Glomerular visceral epithelial cell (primary cell): ENCODE data around the gene ADAMTS17.
"Not testable (repeated sequence)": the region's sequence is repeated elsewhere in the genome, so short reads cannot be mapped to it uniquely, and the experiment has no call there.

Source experiments
- DNase-seq: peaks from one replicate; pipeline ENCODE4 v3.0.0-alpha.2; 2016; ENCODE audit errors: extremely low spot score

ADAMTS17 gene

GRCh38 chr15:99956820-99957641 is 384.7 kb downstream of the ADAMTS17 start:
- no peak for DNase-seq

GRCh38 chr15:99956022-99956775 is 385.6 kb downstream of the ADAMTS17 start:
- no peak for DNase-seq

- DNase-seq = no peak
Measured at GRCh38 chr15:99955532-99955931, 386.2 kb downstream of the ADAMTS17 start.

- no peak for DNase-seq
Measured at GRCh38 chr15:99955181-99955525, 386.6 kb downstream of the ADAMTS17 start.

GRCh38 chr15:99954361-99955180 is 387.2 kb downstream of the ADAMTS17 start:
- no peak for DNase-seq

- DNase-seq = no peak
Measured at GRCh38 chr15:99953886-99954285, 387.9 kb downstream of the ADAMTS17 start.

- DNase-seq = no peak
Measured at GRCh38 chr15:99951511-99951910, 390.3 kb downstream of the ADAMTS17 start.

GRCh38 chr15:99944131-99944530 is 397.6 kb downstream of the ADAMTS17 start:
- no peak for DNase-seq

- no peak for DNase-seq
Measured at GRCh38 chr15:99943466-99943865, 398.3 kb downstream of the ADAMTS17 start.

GRCh38 chr15:99932676-99933402 is 408.9 kb downstream of the ADAMTS17 start:
- DNase-seq = no peak

- no peak for DNase-seq
Measured at GRCh38 chr15:99931703-99932603, 409.8 kb downstream of the ADAMTS17 start.

- no peak for DNase-seq
Measured at GRCh38 chr15:99930696-99931095, 411.1 kb downstream of the ADAMTS17 start.

- no peak for DNase-seq
Measured at GRCh38 chr15:99929266-99929665, 412.5 kb downstream of the ADAMTS17 start.

GRCh38 chr15:99928429-99928981 is 413.3 kb downstream of the ADAMTS17 start:
- DNase-seq = peak; percentile 53

GRCh38 chr15:99926532-99926931 is 415.2 kb downstream of the ADAMTS17 start:
- not testable (repeated sequence) for DNase-seq

- DNase-seq = no peak
Measured at GRCh38 chr15:99925661-99926461, 415.9 kb downstream of the ADAMTS17 start.

- DNase-seq = no peak
Measured at GRCh38 chr15:99923711-99924110, 418.1 kb downstream of the ADAMTS17 start.
